NB4 (cell line): ENCODE data around the gene ADAD2.

ENCODE experiments used
- MYC ChIP-seq: IDR thresholded peaks from 2 replicates; pipeline ENCODE4 v1.6.1; 2011; ENCODE audit warnings: low read depth, low read length
- POLR2A ChIP-seq: IDR thresholded peaks from 2 replicates; pipeline ENCODE4 v1.6.1; 2011; ENCODE audit warnings: mild to moderate bottlenecking; ENCODE audit not compliant: insufficient read length; ENCODE audit errors: extremely low read depth
- TF ChIP-seq, protein P1 (sequence below): IDR thresholded peaks from one replicate; pipeline ENCODE4 v1.5.1; 2012; ENCODE audit warnings: low read depth, low read length
- TF ChIP-seq, protein P2 (sequence below): IDR thresholded peaks from 2 replicates; pipeline ENCODE4 v1.6.1; 2011; ENCODE audit warnings: low read depth, low read length

DNA sequence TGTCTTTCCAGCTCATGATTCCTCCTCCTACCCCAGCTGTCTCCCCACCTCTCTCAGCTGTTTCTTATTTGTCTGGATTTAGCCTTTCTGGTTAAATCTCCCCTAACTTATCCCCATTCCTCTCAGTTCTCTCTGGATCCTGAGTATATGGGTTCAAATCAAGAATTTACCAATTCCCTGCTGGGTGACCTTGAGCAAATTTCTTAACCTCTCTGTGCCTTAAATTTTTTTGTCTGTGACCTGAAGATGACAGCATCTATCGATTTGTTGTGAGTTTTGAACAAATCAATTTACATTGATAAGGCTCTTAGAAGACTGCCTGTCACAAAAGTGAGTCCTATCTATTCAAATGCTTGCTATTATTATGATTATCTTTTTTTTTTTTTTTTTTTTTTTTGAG is 50.8 kb downstream of the ADAD2 start:
- TF ChIP-seq, protein P1, sequence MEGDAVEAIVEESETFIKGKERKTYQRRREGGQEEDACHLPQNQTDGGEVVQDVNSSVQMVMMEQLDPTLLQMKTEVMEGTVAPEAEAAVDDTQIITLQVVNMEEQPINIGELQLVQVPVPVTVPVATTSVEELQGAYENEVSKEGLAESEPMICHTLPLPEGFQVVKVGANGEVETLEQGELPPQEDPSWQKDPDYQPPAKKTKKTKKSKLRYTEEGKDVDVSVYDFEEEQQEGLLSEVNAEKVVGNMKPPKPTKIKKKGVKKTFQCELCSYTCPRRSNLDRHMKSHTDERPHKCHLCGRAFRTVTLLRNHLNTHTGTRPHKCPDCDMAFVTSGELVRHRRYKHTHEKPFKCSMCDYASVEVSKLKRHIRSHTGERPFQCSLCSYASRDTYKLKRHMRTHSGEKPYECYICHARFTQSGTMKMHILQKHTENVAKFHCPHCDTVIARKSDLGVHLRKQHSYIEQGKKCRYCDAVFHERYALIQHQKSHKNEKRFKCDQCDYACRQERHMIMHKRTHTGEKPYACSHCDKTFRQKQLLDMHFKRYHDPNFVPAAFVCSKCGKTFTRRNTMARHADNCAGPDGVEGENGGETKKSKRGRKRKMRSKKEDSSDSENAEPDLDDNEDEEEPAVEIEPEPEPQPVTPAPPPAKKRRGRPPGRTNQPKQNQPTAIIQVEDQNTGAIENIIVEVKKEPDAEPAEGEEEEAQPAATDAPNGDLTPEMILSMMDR: no peak
- TF ChIP-seq POLR2A (no peak), MYC (no peak)
- TF ChIP-seq, protein P2, sequence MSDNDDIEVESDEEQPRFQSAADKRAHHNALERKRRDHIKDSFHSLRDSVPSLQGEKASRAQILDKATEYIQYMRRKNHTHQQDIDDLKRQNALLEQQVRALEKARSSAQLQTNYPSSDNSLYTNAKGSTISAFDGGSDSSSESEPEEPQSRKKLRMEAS: no peak
